Epithelial cell of prostate (primary cell): Measurements from ENCODE around the gene CELA1.

Source experiments
- DNase-seq: peaks from one replicate; pipeline ENCODE4 v3.0.0-alpha.2; 2011; ENCODE audit warnings: low read depth, low spot score
- H3K27ac ChIP-seq: fragments of 450-650 bp; 2 replicates; pipeline ENCODE4 v1.5.1; 2017; ENCODE audit warnings: mild to moderate bottlenecking

The CELA1 gene

DNA sequence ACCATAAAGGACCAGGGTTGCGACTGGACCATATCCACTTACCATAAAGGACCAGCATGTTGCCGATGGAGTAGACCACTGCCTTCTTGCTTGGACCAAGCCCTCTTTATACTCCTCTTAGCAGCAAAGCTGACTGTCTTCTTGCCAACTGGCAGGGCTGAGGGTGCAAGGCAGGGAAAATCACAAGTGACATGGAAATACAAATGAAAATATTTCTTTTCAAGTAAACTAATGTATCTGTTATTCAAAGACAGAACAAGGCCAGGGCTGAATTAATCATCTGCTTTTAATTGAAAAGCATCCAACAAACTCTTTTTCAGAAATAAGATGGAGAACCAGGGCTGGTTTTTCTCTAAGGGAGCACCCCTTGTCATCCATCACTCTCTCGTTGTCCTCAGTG, at the start of gene CELA1:
Gene CELA1, minus strand, starts transcription at position 99 of the 400 bp plus-strand sequence. Its CDS starts 41 bp downstream, at position 58.
- no peak within 1 kb of the TSS for H3K27ac ChIP-seq
- DNase-seq, result no peak

- DNase-seq, result no peak
- H3K27ac ChIP-seq, result peak overlapping the region; percentile 85
Measured at GRCh38 chr12:51395283-51396230, 49.1 kb upstream of the CELA1 start.

DNA sequence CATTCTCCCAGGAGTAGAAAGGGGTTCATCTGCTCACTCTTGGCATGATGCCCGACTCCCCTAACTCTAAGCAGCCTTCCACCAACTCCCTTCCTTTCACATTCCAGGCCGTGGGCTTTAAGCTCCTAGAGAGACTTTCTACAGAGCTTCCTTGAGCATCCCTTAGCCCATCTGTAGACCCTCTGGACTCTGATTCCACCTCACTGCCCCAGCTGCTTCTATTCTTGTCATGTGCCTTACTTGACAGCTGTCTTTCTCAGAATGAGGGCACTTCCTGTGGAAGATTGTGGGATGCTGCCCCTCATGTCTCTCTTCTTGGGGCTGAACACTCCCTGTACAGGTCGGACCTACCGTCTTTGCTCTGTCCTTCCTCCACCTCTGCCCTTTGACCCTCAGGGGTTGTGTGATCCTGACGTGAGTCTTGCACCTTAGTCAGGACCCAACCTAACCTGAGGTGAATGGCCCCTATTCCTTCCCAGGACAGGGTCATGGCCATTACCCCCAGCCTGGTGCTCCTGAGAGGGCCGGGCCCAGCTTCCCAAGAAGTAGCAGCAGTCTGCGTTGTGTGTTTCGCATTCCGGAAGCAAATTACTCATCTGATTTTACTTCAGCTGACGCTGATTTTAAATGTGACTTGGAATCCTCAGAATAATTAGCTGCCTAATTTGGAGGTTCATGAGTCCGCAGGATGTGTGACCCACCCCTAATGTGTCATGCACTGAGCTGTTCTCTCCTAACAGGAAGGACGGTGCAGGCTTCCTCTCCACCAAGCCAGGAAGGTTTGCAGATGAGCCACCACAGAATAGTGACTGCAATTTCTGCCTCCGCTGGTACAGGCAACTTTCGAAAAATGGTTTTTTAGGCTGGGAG, 47.4 kb upstream of the CELA1 start:
- peak; percentile 72 for DNase-seq
- H3K27ac ChIP-seq, result peak overlapping the region; percentile 85

DNA sequence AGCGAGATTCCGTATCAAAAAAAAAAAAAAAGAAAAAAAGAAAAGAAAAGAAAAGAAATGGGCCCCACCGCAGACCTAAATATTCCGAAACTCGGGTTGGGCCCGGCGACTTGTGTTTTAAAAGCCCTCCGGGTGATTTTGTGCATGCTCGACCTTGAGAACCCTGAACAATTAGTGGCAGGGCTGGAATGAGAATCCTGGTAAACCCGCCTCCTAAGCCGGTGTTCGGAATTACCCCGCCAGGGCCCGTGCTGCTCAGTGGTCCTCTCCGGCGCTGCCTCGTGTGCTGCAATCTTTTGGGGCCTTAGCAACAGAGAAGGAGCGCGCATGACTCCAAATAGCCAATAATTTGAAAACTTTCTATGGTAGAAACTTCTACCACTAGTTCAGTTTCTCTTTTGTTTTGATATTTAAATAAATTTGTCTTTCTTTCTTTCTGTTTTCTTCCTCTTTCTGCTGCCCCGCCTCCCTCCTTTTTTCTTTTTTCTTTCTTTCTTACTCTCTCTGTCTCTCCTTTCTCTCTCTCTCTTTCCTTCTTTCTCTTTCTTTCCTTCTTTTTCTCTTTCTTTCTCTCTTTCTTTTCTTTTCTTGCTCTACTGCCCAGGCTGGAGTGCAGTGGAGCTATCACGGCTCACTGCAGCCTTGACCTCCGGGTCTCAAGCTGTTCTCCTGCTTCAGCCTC, 46.2 kb upstream of the CELA1 start:
- no peak for DNase-seq
- peak overlapping the region; percentile 85 for H3K27ac ChIP-seq

- peak within 1 kb of the TSS; percentile 85 for H3K27ac ChIP-seq
- no peak for DNase-seq
Measured at GRCh38 chr12:51391283-51392123, 45.0 kb upstream of the CELA1 start, which contains the start of gene GALNT6. GALNT6 (minus strand) TSS chr12:51391406; CDS start chr12:51379781, 11,625 bp downstream.

DNA sequence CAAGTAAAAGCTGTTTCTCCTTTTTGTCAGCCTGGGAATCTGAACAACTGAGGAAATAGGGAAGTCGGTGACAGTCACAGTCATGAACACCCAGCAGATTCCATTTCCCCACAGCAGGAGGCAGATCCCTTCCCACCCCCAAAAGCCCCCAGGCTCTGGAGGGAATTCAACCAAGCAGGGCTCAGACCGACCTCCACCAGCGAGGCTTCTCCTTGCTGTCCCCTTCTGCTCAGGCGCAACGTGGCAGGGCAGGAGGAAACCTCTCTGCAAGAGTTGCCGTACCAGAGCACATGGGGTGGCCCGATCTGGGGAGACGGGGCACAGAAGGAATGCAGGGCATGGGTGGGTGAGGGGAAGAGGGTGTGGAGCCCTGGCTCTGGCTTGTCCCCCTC, 44.4 kb upstream of the CELA1 start:
- peak overlapping the region; percentile 85 for H3K27ac ChIP-seq
- DNase-seq, result no peak

- peak overlapping the region; percentile 85 for H3K27ac ChIP-seq
- no peak for DNase-seq
Measured at GRCh38 chr12:51390457-51390856, 44.0 kb upstream of the CELA1 start.

GRCh38 chr12:51389302-51389999, 43.0 kb upstream of the CELA1 start:
- no peak for DNase-seq
- peak overlapping the region; percentile 85 for H3K27ac ChIP-seq

- no peak for DNase-seq
- peak overlapping the region; percentile 85 for H3K27ac ChIP-seq
Measured at GRCh38 chr12:51388846-51389245, 42.4 kb upstream of the CELA1 start.

DNA sequence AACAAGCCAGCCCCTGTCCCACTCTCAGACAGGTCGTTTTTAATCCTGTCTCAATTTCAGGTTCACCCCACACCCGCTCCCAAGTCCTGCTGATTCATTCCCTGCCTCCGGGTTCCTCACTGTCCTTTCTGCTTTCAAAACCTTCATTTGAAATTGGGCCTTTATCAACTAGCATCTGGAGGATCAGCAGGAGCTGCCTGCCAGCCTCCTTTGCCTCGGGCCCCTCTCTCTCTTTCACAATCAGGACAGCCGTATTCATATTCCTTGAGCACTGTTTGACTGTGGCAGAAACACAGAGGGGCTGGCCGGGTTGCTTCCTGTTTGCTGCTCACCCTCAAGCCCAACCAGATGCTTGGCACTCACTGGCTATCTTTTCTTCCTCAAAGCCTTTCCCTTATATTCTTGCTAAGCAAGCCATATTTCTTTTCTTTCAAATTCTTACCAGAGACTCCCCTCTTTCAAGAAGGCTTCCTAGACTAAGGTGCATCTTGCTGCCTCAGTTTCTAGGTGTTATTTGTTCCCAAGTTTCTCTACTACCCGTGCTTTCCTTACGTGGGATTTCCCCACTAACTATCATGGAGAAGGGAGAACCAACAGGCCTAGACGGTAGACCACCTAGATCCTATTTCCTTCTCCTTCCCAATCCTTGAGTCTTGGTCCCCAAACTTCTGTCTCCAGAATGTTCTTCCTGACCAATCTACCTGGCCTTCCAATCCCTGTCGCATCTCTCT, 41.8 kb upstream of the CELA1 start:
- H3K27ac ChIP-seq, result peak overlapping the region; percentile 85
- DNase-seq, result no peak

DNA sequence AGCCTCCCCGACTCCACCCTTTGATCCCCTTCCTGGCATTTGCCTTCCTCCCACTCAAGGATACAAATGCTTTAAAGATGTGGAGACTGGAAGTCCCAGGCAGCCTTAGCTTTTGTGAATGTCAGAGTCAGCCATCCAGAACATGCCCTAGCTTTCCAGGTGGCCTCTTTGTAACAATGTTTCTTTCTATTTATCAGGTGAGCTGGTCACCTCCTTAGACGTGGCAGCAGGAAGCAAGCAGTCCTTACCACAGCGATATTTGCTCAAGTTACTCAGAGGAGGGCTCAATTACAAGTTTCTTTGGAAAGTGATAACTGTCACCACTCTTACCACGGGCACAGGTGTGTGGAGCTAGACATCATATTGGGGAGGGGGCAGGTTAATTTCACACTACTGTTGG, 39.9 kb upstream of the CELA1 start:
- no peak overlapping the region for H3K27ac ChIP-seq
- no peak for DNase-seq

GRCh38 chr12:51383269-51383905, 36.9 kb upstream of the CELA1 start:
- DNase-seq, result peak; percentile 40
- peak overlapping the region; percentile 8 for H3K27ac ChIP-seq

- H3K27ac ChIP-seq, result no peak overlapping the region
- DNase-seq, result no peak
Measured at GRCh38 chr12:51382173-51382572, 35.7 kb upstream of the CELA1 start.

- no peak overlapping the region for H3K27ac ChIP-seq
- no peak for DNase-seq
Measured at GRCh38 chr12:51381226-51382079, 35.0 kb upstream of the CELA1 start.

DNA sequence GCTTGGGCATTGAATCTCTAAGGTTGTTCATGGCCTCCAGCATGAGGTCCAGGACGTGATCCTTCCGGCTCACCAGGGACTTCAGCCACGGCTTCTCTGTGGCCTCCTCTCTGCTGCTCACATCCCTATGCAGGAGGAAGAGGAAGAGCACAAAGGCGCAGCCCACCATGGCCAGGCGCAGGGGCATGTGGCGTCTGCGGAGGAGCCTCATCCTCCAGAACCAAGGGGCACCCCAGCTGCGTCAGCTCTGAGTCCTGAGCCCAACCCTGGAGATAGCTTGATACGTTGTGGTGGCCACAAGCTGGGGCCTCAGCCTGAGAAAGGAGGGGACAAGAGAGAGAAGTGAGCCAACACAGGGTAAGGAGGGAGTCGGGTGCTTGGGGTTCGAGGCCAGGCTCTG, 33.1 kb upstream of the CELA1 start:
- H3K27ac ChIP-seq, result no peak overlapping the region
- DNase-seq, result no peak

DNA sequence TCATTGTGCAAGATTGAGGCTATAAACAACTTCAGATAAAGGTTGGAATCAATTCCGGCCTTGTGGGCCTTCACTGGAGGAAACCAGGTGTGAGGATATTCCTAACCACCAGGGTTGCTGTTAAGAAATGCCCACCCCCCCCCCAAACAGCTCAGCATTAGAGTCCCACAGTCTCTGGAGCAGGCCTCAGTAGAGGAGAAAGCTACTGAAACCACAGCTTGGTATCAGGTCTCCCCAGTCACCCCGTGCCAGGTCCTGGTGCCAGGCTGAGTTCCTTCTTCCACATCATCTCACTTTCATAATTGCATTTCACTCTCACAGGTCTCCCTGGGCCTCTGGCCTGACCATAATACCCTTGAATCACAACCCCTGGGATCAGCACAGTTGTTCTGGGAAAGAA, 32.3 kb upstream of the CELA1 start:
- DNase-seq, result no peak
- no peak overlapping the region for H3K27ac ChIP-seq
